Stimulated activated CD4-positive, alpha-beta T cell treated with anti-CD3 and anti-CD28 coated beads, TNF-alpha, amount 100 ng/mL, for 24 hours (primary cell): ENCODE measurements around the gene CEPT1.

Experiments
- DNase-seq, 3 experiments: peaks; one replicate each; pipeline ENCODE4 v3.0.0-alpha.2; 2020; ENCODE audit warnings: low read depth in 3 of 3

CEPT1 gene

GRCh38 chr1:111227434-111227833 is 87.4 kb downstream of the CEPT1 start, which contains the start of gene CHI3L2:
CHI3L2 (plus strand) TSS chr1:111227713; CDS start chr1:111227730, 17 bp downstream.
- no peak for DNase-seq

GRCh38 chr1:111227851-111228747 is 88.1 kb downstream of the CEPT1 start:
- no peak for DNase-seq

GRCh38 chr1:111228748-111229126 is 88.7 kb downstream of the CEPT1 start:
- DNase-seq = no peak

GRCh38 chr1:111232134-111232533 is 92.1 kb downstream of the CEPT1 start:
- no peak for DNase-seq

- DNase-seq = no peak
Measured at GRCh38 chr1:111234258-111234657, 94.2 kb downstream of the CEPT1 start.
